Osteocyte (in vitro differentiated cells): ENCODE data around the gene RPTOR. TPM values are rescaled to one million over a fixed set of nuclear protein-coding genes. Genes with fewer than 3 reads are reported as not detected.

Experiments
- DNase-seq: peaks from one replicate; pipeline ENCODE4 v3.0.0; 2021; ENCODE audit warnings: mixed read lengths; ENCODE audit not compliant: unreplicated experiment; ENCODE audit errors: extremely low spot score
- H3K27ac Mint-ChIP-seq: one replicate; pipeline ENCODE4 v1.8.0; 2021; ENCODE audit warnings: mild to moderate bottlenecking, mixed read lengths; ENCODE audit not compliant: unreplicated experiment
- H3K27me3 Mint-ChIP-seq: one replicate; pipeline ENCODE4 v1.8.0; 2021; ENCODE audit warnings: mixed read lengths; ENCODE audit not compliant: unreplicated experiment
- H3K36me3 Mint-ChIP-seq: one replicate; pipeline ENCODE4 v1.8.0; 2021; ENCODE audit warnings: mixed read lengths; ENCODE audit not compliant: unreplicated experiment
- H3K4me1 Mint-ChIP-seq: one replicate; pipeline ENCODE4 v1.8.0; 2021; ENCODE audit warnings: mixed read lengths; ENCODE audit not compliant: unreplicated experiment
- H3K4me3 Mint-ChIP-seq: one replicate; pipeline ENCODE4 v1.8.0; 2021; ENCODE audit warnings: mild to moderate bottlenecking, moderate library complexity, mixed read lengths; ENCODE audit not compliant: unreplicated experiment
- H3K9me3 Mint-ChIP-seq: one replicate; pipeline ENCODE4 v1.8.0; 2021; ENCODE audit warnings: mixed read lengths; ENCODE audit not compliant: unreplicated experiment
- total RNA-seq: library from RNA; stranded (reverse); gene quantifications from 2 replicates; pipeline ENCODE4 v1.2.1, GENCODE V29; 2021
- TF ChIP-seq, protein P1 (sequence below): fragments of 200-600 bp; sonication (generic); IDR thresholded peaks from 2 replicates; pipeline ENCODE4 v1.5.0; 2021; ENCODE audit warnings: antibody characterized with exemption, mild to moderate bottlenecking, moderate library complexity

RPTOR gene
- total RNA-seq, 1 donor from 2014 or later: 36.0 TPM

DNA sequence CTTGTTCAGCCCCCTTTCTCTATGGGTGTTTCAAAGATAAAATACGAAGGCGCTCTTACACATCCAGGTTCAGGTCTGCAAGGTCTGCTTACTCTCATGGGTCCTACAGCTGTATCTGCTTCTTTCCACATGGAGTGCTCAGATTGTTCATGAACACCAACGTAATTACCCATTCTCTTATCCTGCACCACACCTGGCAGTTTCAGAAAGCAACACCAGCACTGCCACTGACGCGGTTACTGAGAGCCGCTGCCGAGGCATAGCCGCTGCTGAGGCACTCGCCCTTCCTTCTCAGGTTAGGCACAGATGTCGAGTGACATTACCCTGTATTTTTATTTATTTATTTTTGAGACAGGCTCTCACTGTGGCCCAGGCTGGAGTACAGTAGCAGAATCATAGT lies 147.1 kb downstream of the RPTOR start:
- Mint-ChIP-seq H3K4me3 (no peak overlapping the region), H3K36me3 (no peaks in the 10 kb centered on the region), H3K9me3 (no peaks in the 10 kb centered on the region), H3K27me3 (no peaks in the 10 kb centered on the region), H3K27ac (no peak overlapping the region), H3K4me1 (peaks cover 25% of the 10 kb centered on the region)
- no peak for DNase-seq
- TF ChIP-seq, protein P1, sequence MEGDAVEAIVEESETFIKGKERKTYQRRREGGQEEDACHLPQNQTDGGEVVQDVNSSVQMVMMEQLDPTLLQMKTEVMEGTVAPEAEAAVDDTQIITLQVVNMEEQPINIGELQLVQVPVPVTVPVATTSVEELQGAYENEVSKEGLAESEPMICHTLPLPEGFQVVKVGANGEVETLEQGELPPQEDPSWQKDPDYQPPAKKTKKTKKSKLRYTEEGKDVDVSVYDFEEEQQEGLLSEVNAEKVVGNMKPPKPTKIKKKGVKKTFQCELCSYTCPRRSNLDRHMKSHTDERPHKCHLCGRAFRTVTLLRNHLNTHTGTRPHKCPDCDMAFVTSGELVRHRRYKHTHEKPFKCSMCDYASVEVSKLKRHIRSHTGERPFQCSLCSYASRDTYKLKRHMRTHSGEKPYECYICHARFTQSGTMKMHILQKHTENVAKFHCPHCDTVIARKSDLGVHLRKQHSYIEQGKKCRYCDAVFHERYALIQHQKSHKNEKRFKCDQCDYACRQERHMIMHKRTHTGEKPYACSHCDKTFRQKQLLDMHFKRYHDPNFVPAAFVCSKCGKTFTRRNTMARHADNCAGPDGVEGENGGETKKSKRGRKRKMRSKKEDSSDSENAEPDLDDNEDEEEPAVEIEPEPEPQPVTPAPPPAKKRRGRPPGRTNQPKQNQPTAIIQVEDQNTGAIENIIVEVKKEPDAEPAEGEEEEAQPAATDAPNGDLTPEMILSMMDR: no peak

DNA sequence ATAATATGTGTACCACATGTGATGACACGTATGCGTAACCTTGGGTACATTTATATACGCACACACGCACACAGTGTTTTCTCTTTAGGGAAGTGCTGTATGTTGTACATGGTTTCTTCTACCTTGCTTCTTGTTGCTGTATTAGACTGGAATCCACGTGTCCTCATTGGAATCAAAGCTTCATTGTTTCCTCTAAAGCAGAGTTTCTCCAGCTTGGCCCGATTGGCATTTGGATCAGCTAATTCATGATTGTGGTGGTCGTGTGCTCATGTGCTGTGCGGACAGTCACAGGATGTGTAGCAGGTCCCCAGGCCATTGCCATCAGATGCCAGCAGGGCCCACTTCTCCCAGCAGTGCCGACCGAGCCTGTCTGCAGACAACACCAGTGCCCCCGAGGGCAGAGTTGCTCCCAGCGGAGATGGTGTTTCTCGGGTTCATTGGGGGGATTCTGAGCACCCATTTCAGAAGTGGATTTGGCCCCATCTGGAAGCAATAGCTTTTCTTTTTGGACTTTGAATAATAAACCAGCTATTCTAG lies 148.4 kb downstream of the RPTOR start:
- H3K9me3 Mint-ChIP-seq: no peaks in the 10 kb centered on the region
- H3K4me1 Mint-ChIP-seq: peaks cover 25% of the 10 kb centered on the region
- no peaks in the 10 kb centered on the region for H3K36me3 Mint-ChIP-seq
- TF ChIP-seq, protein P1: no peak
- no peak overlapping the region for H3K27ac Mint-ChIP-seq
- no peak overlapping the region for H3K4me3 Mint-ChIP-seq
- no peak for DNase-seq
- H3K27me3 Mint-ChIP-seq: no peaks in the 10 kb centered on the region

DNA sequence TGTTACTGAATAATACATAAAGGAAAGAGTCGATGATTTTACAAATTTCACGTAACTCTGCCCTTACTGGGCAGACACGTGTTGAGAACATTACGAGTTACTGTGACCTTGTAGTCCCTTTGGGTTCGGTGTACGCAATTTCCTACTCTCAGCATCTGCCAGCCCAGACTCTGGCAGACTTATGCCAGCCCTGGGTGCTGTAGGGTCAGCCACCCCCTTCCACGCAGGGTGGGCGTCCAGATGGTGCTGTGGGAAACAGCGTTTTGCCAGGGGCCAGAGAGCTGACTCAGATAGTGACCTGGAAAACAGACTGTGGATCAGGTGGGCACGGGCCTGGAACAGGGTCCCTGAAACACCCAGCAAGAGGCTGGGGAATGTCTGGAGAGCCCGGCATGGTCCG lies 148.9 kb downstream of the RPTOR start:
- H3K27ac Mint-ChIP-seq: no peak overlapping the region
- no peaks in the 10 kb centered on the region for H3K27me3 Mint-ChIP-seq
- no peaks in the 10 kb centered on the region for H3K36me3 Mint-ChIP-seq
- no peak for DNase-seq
- H3K4me3 Mint-ChIP-seq: no peak overlapping the region
- H3K4me1 Mint-ChIP-seq: peaks cover 25% of the 10 kb centered on the region
- TF ChIP-seq, protein P1: no peak
- H3K9me3 Mint-ChIP-seq: no peaks in the 10 kb centered on the region

DNA sequence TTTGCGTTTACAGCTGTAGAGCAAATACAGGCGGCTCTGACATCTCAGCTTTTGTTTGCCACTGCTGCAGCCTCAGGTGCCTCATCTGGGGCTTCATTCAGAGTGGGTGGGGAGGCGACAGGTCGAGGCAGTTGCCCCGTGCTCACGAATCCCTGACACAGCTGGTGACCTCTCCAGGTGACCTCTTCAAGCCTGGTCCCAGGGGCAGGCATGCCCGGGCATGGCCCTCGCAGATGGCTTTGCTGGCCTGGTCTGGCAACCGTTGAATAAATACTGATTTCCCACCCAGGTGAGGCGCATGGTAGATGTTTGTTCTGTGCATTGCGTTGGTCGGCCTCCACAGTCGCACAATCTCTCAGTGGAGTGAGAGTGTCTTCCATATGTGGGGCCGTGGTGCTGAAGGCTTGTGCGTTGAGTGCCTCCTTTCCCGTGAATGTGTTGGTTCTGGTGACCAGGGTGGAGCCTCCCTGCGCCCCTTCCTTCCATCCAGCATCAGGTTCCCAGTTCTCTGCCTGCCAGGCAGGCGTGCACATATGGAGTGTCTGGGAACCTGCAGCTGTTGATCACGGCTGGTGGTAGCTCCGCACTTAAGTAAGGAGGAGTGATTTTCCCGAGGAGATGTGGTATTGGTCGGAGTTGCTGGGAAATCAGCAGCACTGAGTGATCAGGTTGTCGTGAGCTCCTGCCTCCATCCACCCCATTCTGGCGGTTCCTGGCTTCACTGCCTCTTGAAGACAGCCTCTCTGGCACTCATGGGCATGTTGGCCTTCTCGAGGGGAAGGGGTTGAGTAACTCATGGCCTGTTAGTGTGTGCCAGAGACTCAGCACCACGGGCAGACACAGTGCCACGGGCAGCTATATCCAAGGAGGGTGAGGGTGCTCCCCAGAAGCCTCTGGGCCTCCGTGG lies 149.7 kb downstream of the RPTOR start:
- Mint-ChIP-seq H3K9me3 (no peaks in the 10 kb centered on the region), H3K4me3 (no peak overlapping the region), H3K4me1 (peaks cover 25% of the 10 kb centered on the region), H3K27ac (peak overlapping the region; percentile 12), H3K27me3 (no peaks in the 10 kb centered on the region), H3K36me3 (no peaks in the 10 kb centered on the region)
- DNase-seq: no peak
- TF ChIP-seq, protein P1: no peak
